ENCODE results near the gene TRPM3. TPM values are rescaled to one million over a fixed set of nuclear protein-coding genes. Genes with fewer than 3 reads are reported as not detected.

Gene TRPM3
- total RNA-seq, 3 donors from 2014 or later (not counting 1 experiment from before 2014, with no cell fraction given) = not detected

GRCh38 chr9:71032779-71033178 lies 88.6 kb downstream of the TRPM3 start:
- H3K9me3 Mint-ChIP-seq = no peaks in the 10 kb centered on the region

DNA sequence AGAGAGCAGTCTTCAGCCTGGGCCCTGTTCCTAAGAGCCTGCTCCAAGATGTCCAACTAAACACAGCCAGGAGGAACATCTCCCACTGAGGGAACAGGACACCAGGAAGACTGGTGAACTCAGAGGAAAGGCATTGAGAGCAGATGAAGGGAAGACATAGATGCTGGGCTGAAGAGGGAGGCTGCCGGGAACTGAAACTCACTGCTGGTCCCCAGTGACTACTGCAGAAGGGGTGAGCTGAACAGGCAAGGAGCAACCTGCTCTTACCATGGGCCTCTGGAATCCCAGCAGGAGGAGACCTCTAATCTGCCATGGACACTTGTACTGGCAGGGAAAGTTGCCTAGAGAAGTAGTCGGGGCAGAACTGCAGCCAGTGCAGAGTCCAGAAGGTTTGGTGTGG lies 95.7 kb downstream of the TRPM3 start:
- Histone ChIP-seq H3K4me1 (ENCODE audit: control insufficient read depth, insufficient read depth, low read length) (no peaks in the 10 kb centered on the region), H3K36me3 (ENCODE audit: control insufficient read depth, insufficient read depth, low read length) (no peaks in the 10 kb centered on the region), H3K27me3 (ENCODE audit: control insufficient read depth, insufficient read depth, low read length) (no peaks in the 10 kb centered on the region), H3K27ac (ENCODE audit: low read length) (no peak overlapping the region), H3K9me3 (ENCODE audit: control insufficient read depth, insufficient read depth, low read length) (no peaks in the 10 kb centered on the region), H3K4me3 (ENCODE audit: low read length) (no peak overlapping the region)
- H3K27me3 Mint-ChIP-seq (ENCODE audit: low read depth in 2 of 2) = no peaks in the 10 kb centered on the region
- WGBS (ENCODE audit: insufficient coverage) = 97% methylated on average over 2 of the region's 2 CpGs
- no peak for TF ChIP-seq CTCF (IDR thresholded peaks at IDR 0.05)
- no peaks in the 10 kb centered on the region for H3K36me3 Mint-ChIP-seq
- no peak overlapping the region for H3K27ac Mint-ChIP-seq
- DNase-seq = no peak
- H3K9me3 Mint-ChIP-seq = peaks cover 6% of the 10 kb centered on the region in 2 donors
- intact Hi-C loops (cut with micrococcal nuclease) = no loop called here
- no peak overlapping the region for H3K4me3 Mint-ChIP-seq
- no peak for ATAC-seq
- H3K4me1 Mint-ChIP-seq = no peaks in the 10 kb centered on the region

More at GRCh38 chr9:71032779-71033178, 88.6 kb downstream of the TRPM3 start:
- Histone ChIP-seq H3K27me3 (ENCODE audit: control insufficient read depth, insufficient read depth, low read length) (no peaks in the 10 kb centered on the region), H3K9me3 (ENCODE audit: control insufficient read depth, insufficient read depth, low read length) (no peaks in the 10 kb centered on the region), H3K36me3 (ENCODE audit: control insufficient read depth, insufficient read depth, low read length) (no peaks in the 10 kb centered on the region), H3K4me1 (ENCODE audit: control insufficient read depth, insufficient read depth, low read length) (no peaks in the 10 kb centered on the region), H3K27ac (ENCODE audit: low read length) (no peak overlapping the region), H3K4me3 (ENCODE audit: low read length) (no peak overlapping the region)
- intact Hi-C loops (cut with micrococcal nuclease) = no loop called here
- Mint-ChIP-seq H3K4me1 (no peaks in the 10 kb centered on the region), H3K36me3 (no peaks in the 10 kb centered on the region), H3K4me3 (no peak overlapping the region), H3K27me3 (ENCODE audit: low read depth in 2 of 2) (no peaks in the 10 kb centered on the region), H3K27ac (no peak overlapping the region)
- ATAC-seq (no peak), DNase-seq (no peak)
- no peak for TF ChIP-seq CTCF (IDR thresholded peaks at IDR 0.05)

DNA sequence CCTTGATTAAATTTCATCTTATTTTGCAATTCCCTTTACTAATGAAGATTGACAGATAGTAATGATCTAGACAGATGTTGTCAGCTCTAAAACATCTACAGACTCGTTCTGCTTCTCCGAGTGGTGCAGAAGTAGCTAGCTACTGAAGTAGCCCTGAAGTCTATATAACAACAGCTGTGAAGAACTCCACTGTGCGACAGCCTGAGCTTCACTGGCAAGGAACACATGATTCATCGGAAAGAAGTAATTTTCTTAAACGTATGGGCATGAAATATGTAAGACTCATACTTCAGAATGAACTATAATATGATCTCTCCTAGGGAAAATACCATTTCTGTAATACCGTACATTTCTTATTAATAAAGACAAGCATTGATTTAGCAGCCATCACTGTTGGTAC lies 96.2 kb downstream of the TRPM3 start:
- H3K9me3 Mint-ChIP-seq = peaks cover 6% of the 10 kb centered on the region in 2 donors
- Histone ChIP-seq H3K4me3 (ENCODE audit: low read length) (no peak overlapping the region), H3K27me3 (ENCODE audit: control insufficient read depth, insufficient read depth, low read length) (no peaks in the 10 kb centered on the region), H3K9me3 (ENCODE audit: control insufficient read depth, insufficient read depth, low read length) (no peaks in the 10 kb centered on the region), H3K4me1 (ENCODE audit: control insufficient read depth, insufficient read depth, low read length) (no peaks in the 10 kb centered on the region), H3K36me3 (ENCODE audit: control insufficient read depth, insufficient read depth, low read length) (no peaks in the 10 kb centered on the region), H3K27ac (ENCODE audit: low read length) (no peak overlapping the region)
- H3K27ac Mint-ChIP-seq = no peak overlapping the region
- H3K4me3 Mint-ChIP-seq = no peak overlapping the region
- H3K4me1 Mint-ChIP-seq = no peaks in the 10 kb centered on the region
- ATAC-seq = no peak
- no peaks in the 10 kb centered on the region for H3K36me3 Mint-ChIP-seq
- intact Hi-C loops (cut with micrococcal nuclease) = no loop called here
- 86% methylated on average over 4 of the region's 6 CpGs for WGBS (ENCODE audit: insufficient coverage)
- no peaks in the 10 kb centered on the region for H3K27me3 Mint-ChIP-seq (ENCODE audit: low read depth in 2 of 2)
- TF ChIP-seq CTCF (IDR thresholded peaks at IDR 0.05) = no peak
- no peak for DNase-seq

GRCh38 chr9:71010258-71010657 lies 111.2 kb downstream of the TRPM3 start:
- H3K36me3 ChIP-seq (ENCODE audit: control insufficient read depth, insufficient read depth, low read length) = no peaks in the 10 kb centered on the region
- WGBS (ENCODE audit: insufficient coverage) = 100% methylated on average over 1 of the region's 3 CpGs
- TF ChIP-seq CTCF (IDR thresholded peaks at IDR 0.05) = no peak

More at GRCh38 chr9:71010258-71010657, 111.2 kb downstream of the TRPM3 start:
- Mint-ChIP-seq H3K36me3 (peaks cover 4% of the 10 kb centered on the region), H3K4me3 (no peak overlapping the region), H3K27me3 (ENCODE audit: low read depth in 2 of 2) (no peaks in the 10 kb centered on the region), H3K4me1 (no peaks in the 10 kb centered on the region), H3K9me3 (peaks cover 6 to 8% of the 10 kb centered on the region in 2 donors), H3K27ac (no peak overlapping the region)
- no peaks in the 10 kb centered on the region for H3K4me1 ChIP-seq (ENCODE audit: control insufficient read depth, insufficient read depth, low read length)
- no peak overlapping the region for H3K27ac ChIP-seq (ENCODE audit: low read length)
- intact Hi-C loops (cut with micrococcal nuclease) = no loop called here
- DNase-seq = no peak
- H3K9me3 ChIP-seq (ENCODE audit: control insufficient read depth, insufficient read depth, low read length) = peaks cover under 1% of the 10 kb centered on the region
- H3K27me3 ChIP-seq (ENCODE audit: control insufficient read depth, insufficient read depth, low read length) = no peaks in the 10 kb centered on the region
- H3K4me3 ChIP-seq (ENCODE audit: low read length) = no peak overlapping the region
- no peak for ATAC-seq
